Neural progenitor cell (in vitro differentiated cells): ENCODE data around the gene NKD2.

Experiments
- EZH2 ChIP-seq: fragments of 200-600 bp; sonication (generic); IDR thresholded peaks from 2 replicates; pipeline ENCODE4 v1.6.1; 2017; ENCODE audit warnings: antibody characterized with exemption, mild to moderate bottlenecking, moderate library complexity
- EZH2phosphoT487 ChIP-seq: fragments of 200-600 bp; sonication (generic); IDR thresholded peaks from 2 replicates; pipeline ENCODE4 v1.6.1; 2017; ENCODE audit warnings: antibody characterized with exemption
- TF ChIP-seq, protein P1 (sequence below): fragments of 200-600 bp; sonication (generic); IDR thresholded peaks from 2 replicates; pipeline ENCODE4 v1.5.1; 2017; ENCODE audit warnings: antibody characterized with exemption, mild to moderate bottlenecking

DNA sequence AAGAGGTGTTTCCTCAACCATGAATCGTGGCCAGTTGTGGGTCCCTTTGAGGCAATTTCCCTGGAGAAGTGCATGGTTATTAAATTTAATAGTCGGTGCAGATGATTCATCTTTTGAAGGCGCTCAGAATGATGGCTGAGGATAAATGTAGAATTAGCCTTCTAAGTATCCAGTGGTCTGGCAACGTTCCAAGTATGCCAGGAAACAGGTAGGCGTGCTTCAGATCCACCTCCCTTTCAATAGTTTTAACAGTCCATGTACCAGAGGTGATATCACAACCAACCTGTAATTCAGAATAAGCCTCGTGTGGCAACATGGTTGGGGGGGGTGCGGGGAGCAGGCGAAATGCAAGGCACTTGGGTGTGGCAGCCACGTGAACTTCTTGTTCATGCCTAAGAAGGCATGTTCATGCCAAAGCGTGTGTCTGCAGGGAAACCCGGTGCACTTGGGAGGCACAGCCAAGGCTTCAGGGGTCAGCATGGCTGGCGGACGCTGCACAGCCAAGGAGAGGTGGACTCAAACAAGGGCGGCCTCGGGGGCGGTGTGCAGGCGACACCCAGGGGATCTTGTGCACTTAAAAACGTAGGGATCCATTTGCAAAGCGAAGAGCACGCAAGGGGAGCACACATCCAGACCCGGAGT, 5.2 kb upstream of the NKD2 start:
- TF ChIP-seq, protein P1, sequence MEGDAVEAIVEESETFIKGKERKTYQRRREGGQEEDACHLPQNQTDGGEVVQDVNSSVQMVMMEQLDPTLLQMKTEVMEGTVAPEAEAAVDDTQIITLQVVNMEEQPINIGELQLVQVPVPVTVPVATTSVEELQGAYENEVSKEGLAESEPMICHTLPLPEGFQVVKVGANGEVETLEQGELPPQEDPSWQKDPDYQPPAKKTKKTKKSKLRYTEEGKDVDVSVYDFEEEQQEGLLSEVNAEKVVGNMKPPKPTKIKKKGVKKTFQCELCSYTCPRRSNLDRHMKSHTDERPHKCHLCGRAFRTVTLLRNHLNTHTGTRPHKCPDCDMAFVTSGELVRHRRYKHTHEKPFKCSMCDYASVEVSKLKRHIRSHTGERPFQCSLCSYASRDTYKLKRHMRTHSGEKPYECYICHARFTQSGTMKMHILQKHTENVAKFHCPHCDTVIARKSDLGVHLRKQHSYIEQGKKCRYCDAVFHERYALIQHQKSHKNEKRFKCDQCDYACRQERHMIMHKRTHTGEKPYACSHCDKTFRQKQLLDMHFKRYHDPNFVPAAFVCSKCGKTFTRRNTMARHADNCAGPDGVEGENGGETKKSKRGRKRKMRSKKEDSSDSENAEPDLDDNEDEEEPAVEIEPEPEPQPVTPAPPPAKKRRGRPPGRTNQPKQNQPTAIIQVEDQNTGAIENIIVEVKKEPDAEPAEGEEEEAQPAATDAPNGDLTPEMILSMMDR, result no peak
- no peak for TF ChIP-seq EZH2
- TF ChIP-seq EZH2phosphoT487, result no peak
